NCI-H146 (cell line): ENCODE measurements around the gene C10orf71.

ENCODE experiments used
- DNase-seq: peaks from one replicate; lab custom pipeline; 2025; lab: John Stamatoyannopoulos, UW

Gene C10orf71

GRCh38 chr10:49335364-49335972 is 36.5 kb downstream of the C10orf71 start:
- no peak for DNase-seq

GRCh38 chr10:49338604-49339003 is 39.6 kb downstream of the C10orf71 start:
- DNase-seq = no peak

- DNase-seq = no peak
Observed at GRCh38 chr10:49344840-49345239, 45.9 kb downstream of the C10orf71 start.

GRCh38 chr10:49347342-49347741 is 48.4 kb downstream of the C10orf71 start:
- DNase-seq = no peak

GRCh38 chr10:49347827-49348226 is 48.9 kb downstream of the C10orf71 start:
- DNase-seq = no peak

- DNase-seq = no peak
Observed at GRCh38 chr10:49348593-49348992, 49.6 kb downstream of the C10orf71 start.

- DNase-seq = no peak
Observed at GRCh38 chr10:49349390-49349789, 50.4 kb downstream of the C10orf71 start.

GRCh38 chr10:49350138-49350537 is 51.2 kb downstream of the C10orf71 start:
- DNase-seq = no peak

GRCh38 chr10:49350846-49351532 is 52.0 kb downstream of the C10orf71 start:
- no peak for DNase-seq

- peak; percentile 12 for DNase-seq
Observed at GRCh38 chr10:49351669-49352068, 52.7 kb downstream of the C10orf71 start.

- DNase-seq = no peak
Observed at GRCh38 chr10:49352323-49352722, 53.4 kb downstream of the C10orf71 start.

- no peak for DNase-seq
Observed at GRCh38 chr10:49353026-49353894, 54.3 kb downstream of the C10orf71 start.

GRCh38 chr10:49353895-49354566 is 55.1 kb downstream of the C10orf71 start:
- DNase-seq = no peak

GRCh38 chr10:49354593-49354992 is 55.6 kb downstream of the C10orf71 start:
- no peak for DNase-seq

GRCh38 chr10:49355221-49355620 is 56.3 kb downstream of the C10orf71 start:
- no peak for DNase-seq

- DNase-seq = no peak
Observed at GRCh38 chr10:49356181-49356580, 57.2 kb downstream of the C10orf71 start.

GRCh38 chr10:49356944-49357343 is 58.0 kb downstream of the C10orf71 start:
- DNase-seq = no peak

- no peak for DNase-seq
Observed at GRCh38 chr10:49357910-49358309, 58.9 kb downstream of the C10orf71 start.

- no peak for DNase-seq
Observed at GRCh38 chr10:49359349-49360270, 60.6 kb downstream of the C10orf71 start.

- no peak for DNase-seq
Observed at GRCh38 chr10:49360271-49361177, 61.6 kb downstream of the C10orf71 start.
